Esophagus squamous epithelium (tissue), 4 donors: ENCODE results near the gene UNC13C.

Source experiments
- CTCF ChIP-seq, 6 experiments: fragments of 450-650 bp in 4 of 6; fragments of 200-600 bp in 2 of 6; sonication (generic) in 2 of 6; IDR thresholded peaks; one replicate each; pipeline ENCODE4 v1.5.1; 2016 to 2019; ENCODE audit warnings: antibody characterized with exemption in 6 of 6, mild to moderate bottlenecking in 4 of 6, moderate library complexity in 4 of 6
- POLR2A ChIP-seq, 4 donors: fragments of 450-650 bp; IDR thresholded peaks; one replicate each; pipeline ENCODE4 v1.6.1; 2017; ENCODE audit warnings: antibody characterized with exemption in 4 of 4, mild to moderate bottlenecking in 4 of 4, moderate library complexity in 3 of 4

GRCh38 chr15:54150255-54150654 lies 172.0 kb downstream of the UNC13C start:
- TF ChIP-seq CTCF (IDR thresholded peaks at IDR 0.05) = no peak
- no peak for TF ChIP-seq POLR2A (IDR thresholded peaks at IDR 0.05)
